Chondrocyte (in vitro differentiated cells): Measurements from ENCODE around the gene GRIK4. TPM values are rescaled to one million over a fixed set of nuclear protein-coding genes. Genes with fewer than 3 reads are reported as not detected.
A peak's percentile ranks its signal among the peaks of the same experiment; 100 is the strongest.

Experiments used
- DNase-seq: peaks from one replicate; pipeline ENCODE4 v3.0.0; 2021; ENCODE audit warnings: mixed read lengths, low spot score
- H3K27ac Mint-ChIP-seq: one replicate; pipeline ENCODE4 v1.8.0; 2021; ENCODE audit warnings: mild to moderate bottlenecking, moderate library complexity, mixed read lengths; ENCODE audit not compliant: unreplicated experiment
- H3K27me3 Mint-ChIP-seq: 2 replicates; pipeline ENCODE4 v1.8.0; 2021; ENCODE audit warnings: low read depth, mixed read lengths
- H3K36me3 Mint-ChIP-seq: 2 replicates; pipeline ENCODE4 v1.8.0; 2021; ENCODE audit warnings: low read depth, mixed read lengths
- H3K4me1 Mint-ChIP-seq: 2 replicates; pipeline ENCODE4 v1.8.0; 2021; ENCODE audit warnings: low read depth, mild to moderate bottlenecking, mixed read lengths
- H3K4me3 Mint-ChIP-seq: one replicate; pipeline ENCODE4 v1.8.0; 2021; ENCODE audit warnings: mild to moderate bottlenecking, moderate library complexity, mixed read lengths; ENCODE audit not compliant: unreplicated experiment
- H3K9me3 Mint-ChIP-seq: 2 replicates; pipeline ENCODE4 v1.8.0; 2021; ENCODE audit warnings: low read depth, mixed read lengths
- total RNA-seq: library from RNA; stranded (reverse); gene quantifications from 3 replicates; pipeline ENCODE4 v1.2.1, GENCODE V29; 2021
- TF ChIP-seq, protein P1 (sequence below): fragments of 200-600 bp; sonication (generic); IDR thresholded peaks from 2 replicates; pipeline ENCODE4 v1.5.0; 2021; ENCODE audit warnings: antibody characterized with exemption, mild to moderate bottlenecking, moderate library complexity

GRIK4 gene
- total RNA-seq, 1 donor from 2014 or later = 0.37 TPM

DNA sequence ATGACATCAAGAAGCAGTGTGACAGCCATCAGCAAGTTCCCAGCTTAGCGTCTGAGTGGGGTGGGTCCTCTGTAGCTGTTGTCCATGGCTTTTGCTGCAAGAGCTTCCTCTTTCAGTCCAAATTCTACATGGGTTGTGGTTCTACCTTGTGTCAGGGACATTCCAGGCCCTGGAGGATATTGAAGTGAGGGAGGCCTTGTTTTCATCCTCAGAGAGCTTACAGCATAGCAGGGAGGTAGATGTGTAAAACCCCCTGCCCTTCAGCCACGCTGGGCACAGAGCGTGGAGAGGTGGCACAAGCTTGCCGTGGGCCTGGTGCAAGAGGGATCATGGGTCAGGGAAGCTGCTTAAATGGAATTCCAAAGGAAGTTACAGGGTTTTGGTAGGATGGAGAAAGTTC lies 93.9 kb downstream of the GRIK4 start:
- H3K27me3 Mint-ChIP-seq = peaks cover 13% of the 10 kb centered on the region
- no peak overlapping the region for H3K27ac Mint-ChIP-seq
- peak; percentile 46 for DNase-seq
- peaks cover 7% of the 10 kb centered on the region for H3K4me1 Mint-ChIP-seq
- TF ChIP-seq, protein P1, sequence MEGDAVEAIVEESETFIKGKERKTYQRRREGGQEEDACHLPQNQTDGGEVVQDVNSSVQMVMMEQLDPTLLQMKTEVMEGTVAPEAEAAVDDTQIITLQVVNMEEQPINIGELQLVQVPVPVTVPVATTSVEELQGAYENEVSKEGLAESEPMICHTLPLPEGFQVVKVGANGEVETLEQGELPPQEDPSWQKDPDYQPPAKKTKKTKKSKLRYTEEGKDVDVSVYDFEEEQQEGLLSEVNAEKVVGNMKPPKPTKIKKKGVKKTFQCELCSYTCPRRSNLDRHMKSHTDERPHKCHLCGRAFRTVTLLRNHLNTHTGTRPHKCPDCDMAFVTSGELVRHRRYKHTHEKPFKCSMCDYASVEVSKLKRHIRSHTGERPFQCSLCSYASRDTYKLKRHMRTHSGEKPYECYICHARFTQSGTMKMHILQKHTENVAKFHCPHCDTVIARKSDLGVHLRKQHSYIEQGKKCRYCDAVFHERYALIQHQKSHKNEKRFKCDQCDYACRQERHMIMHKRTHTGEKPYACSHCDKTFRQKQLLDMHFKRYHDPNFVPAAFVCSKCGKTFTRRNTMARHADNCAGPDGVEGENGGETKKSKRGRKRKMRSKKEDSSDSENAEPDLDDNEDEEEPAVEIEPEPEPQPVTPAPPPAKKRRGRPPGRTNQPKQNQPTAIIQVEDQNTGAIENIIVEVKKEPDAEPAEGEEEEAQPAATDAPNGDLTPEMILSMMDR = no peak
- H3K4me3 Mint-ChIP-seq = no peak overlapping the region
- no peaks in the 10 kb centered on the region for H3K9me3 Mint-ChIP-seq
- H3K36me3 Mint-ChIP-seq = no peaks in the 10 kb centered on the region

DNA sequence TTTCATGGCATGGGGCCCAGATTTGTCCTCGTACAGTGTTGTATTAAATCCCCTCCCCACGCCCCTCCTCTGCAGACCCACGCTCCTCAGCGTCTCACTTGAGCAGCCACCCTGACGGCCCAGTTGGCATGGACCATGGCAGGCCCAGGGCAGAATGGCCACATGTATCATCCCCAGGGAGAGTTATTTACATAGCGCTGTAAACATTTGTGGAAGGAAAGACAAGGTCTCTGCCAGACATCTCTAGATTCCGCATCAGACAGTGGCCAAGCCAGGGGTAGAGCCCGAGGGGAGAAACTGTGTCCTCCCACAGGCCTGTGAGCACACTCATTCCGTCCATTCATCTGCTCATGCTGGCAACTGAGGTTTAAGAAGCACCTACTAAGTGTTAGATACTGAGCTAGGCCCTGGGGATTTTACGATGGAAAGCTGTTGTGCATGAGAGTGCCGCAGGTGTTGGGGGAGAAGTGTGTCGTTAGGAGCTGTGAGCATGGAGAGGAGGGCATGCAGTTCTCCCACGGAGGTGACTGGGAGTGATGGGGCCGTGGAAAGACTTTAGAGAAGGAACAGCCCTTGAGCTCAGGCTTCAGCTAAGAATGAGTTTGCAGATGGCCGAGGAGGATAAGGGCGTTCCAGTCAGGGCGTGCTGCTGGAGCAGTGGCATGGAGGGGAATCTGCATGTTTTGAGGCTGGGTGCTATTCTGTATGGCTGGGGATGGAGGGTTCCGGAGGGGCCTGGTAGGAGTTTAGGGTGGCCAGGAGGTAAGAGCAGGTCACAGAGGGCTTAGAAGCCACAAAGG lies 94.9 kb downstream of the GRIK4 start:
- Mint-ChIP-seq H3K4me3 (no peak overlapping the region), H3K27ac (no peak overlapping the region), H3K27me3 (peaks cover 13% of the 10 kb centered on the region), H3K36me3 (no peaks in the 10 kb centered on the region), H3K4me1 (peaks cover 6% of the 10 kb centered on the region), H3K9me3 (no peaks in the 10 kb centered on the region)
- DNase-seq = peak; percentile 74
- TF ChIP-seq, protein P1 = no peak

DNA sequence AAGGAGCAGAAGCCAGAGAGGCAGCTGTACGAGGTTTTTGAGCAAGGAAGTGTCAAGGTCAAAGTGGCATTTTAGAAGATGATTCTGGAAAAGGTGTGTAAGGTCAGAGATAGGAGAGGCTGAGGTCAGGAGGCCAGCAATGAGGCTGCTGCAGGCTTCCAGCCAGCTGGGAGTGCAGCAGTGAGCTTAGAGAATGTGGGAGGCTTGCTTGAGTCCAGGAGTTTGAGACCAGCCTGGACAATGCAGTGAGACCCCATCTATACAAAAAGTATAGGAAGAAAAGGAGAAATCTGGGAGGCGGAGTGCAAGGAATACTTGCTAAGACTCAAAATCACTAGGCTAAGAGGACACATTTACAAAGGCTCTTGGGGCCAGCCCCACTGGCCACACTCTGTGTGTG lies 96.5 kb downstream of the GRIK4 start:
- Mint-ChIP-seq H3K27ac (no peak overlapping the region), H3K9me3 (no peaks in the 10 kb centered on the region), H3K27me3 (peaks cover 17% of the 10 kb centered on the region), H3K36me3 (no peaks in the 10 kb centered on the region), H3K4me3 (no peak overlapping the region), H3K4me1 (peaks cover 3% of the 10 kb centered on the region)
- no peak for DNase-seq
- TF ChIP-seq, protein P1 = no peak

DNA sequence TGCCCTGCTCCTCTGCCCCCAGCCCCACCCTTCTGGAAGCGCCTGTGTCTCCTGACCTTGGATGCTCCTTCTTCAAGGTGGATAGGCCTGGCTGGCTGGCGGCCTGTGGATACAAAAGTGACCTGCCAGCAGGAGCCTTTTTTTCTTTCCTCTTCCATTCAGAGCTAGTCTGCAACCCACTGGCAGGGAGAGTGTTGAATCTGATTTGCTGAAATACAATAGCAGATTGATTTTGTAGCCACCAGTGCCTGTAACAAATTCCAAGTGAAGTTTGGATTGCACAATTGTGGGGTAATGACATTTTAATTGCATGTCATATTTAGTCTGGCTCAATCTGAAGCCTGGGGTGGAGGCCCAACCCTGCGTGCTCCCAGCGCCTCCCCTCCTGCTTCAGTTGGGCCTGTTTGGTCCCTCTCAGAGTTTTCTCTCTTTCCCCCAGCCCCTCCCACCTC lies 97.2 kb downstream of the GRIK4 start:
- H3K36me3 Mint-ChIP-seq = no peaks in the 10 kb centered on the region
- H3K4me3 Mint-ChIP-seq = no peak overlapping the region
- TF ChIP-seq, protein P1 = no peak
- no peaks in the 10 kb centered on the region for H3K4me1 Mint-ChIP-seq
- H3K9me3 Mint-ChIP-seq = no peaks in the 10 kb centered on the region
- no peak for DNase-seq
- H3K27me3 Mint-ChIP-seq = peaks cover 17% of the 10 kb centered on the region
- no peak overlapping the region for H3K27ac Mint-ChIP-seq

DNA sequence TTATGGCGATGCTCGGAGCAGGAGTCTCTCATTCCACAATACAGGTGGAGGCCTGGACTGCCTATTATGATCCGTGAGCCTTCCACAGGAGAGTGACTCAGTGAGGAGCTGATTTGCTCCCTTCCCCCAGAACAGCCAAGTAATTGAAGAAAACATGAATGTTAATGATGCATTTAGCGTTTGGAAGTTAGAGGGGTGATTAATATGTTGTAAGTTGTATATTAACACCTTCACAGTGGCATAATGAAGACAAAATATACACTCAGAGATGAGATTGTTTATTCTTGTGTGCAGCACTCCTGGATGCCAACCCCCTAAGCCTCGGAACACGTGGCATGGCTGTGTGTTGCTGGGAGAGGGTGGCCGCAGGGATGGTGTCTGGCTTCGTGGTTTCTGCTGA lies 98.6 kb downstream of the GRIK4 start:
- DNase-seq = no peak
- Mint-ChIP-seq H3K36me3 (no peaks in the 10 kb centered on the region), H3K4me1 (no peaks in the 10 kb centered on the region), H3K4me3 (no peak overlapping the region), H3K27me3 (peaks cover 12% of the 10 kb centered on the region), H3K27ac (no peak overlapping the region), H3K9me3 (no peaks in the 10 kb centered on the region)
- TF ChIP-seq, protein P1 = no peak
